ENCODE results near the gene PAQR7.
"Not testable (repeated sequence)": the region's sequence is repeated elsewhere in the genome, so short reads cannot be mapped to it uniquely, and the experiment has no call there.

PAQR7 gene

DNA sequence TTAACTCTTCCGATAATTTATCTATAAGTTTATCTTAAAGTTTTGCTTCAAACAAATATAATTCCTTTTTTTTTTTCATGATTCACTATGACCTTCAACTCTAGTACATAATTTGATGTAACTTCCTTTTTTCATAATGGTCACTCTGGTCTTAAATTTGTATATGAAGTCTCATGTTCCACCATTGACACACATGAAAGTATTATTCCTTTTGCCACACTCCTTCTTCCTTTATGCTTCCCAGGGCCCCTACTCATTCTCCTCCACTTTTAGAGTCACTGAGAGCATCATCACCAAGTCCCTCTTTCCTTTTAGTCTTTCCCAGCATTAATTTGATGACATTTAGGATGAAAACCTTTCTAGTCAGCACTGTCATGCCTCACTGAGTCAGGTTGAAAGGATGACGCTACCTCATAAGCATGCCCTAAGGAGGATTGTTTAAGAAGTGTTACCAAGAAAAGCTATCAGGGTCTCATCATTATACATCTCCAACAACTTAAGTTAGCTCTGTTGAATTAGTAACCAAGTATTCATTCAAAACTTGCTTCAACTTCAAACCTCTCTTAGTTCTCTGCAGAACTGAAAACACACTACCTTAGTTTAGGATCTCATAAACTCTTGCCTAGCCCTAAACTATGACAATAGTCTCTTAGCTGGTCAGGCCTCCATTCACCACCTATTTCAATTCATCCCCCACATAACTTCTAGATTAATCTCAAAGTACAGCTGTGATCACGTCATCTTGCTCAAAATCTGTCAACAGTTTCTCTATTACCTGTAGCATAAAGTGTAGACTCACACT is 30.8 kb downstream of the PAQR7 start:
- no peak for DNase-seq (ENCODE audit: low spot score)

DNA sequence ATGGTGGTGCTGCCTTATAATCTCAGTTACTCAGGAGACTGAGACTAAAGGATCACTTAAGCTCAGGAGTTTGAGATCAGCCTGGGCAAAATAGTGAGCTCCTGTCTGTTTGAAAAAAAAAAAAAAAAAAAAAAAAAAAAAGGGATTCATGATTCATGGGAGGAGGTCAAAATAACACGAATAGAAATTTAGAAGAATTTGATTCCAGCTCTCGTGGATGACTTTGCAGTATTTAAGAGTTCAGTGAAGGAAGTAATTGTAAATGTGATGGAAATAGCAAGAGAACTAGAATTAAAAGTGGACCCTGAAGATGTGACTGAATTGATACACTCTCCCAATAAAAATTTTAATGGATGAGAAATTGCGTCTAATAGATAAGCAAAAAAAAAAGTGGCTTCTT is 32.0 kb downstream of the PAQR7 start:
- no peak for DNase-seq (ENCODE audit: low spot score)

DNA sequence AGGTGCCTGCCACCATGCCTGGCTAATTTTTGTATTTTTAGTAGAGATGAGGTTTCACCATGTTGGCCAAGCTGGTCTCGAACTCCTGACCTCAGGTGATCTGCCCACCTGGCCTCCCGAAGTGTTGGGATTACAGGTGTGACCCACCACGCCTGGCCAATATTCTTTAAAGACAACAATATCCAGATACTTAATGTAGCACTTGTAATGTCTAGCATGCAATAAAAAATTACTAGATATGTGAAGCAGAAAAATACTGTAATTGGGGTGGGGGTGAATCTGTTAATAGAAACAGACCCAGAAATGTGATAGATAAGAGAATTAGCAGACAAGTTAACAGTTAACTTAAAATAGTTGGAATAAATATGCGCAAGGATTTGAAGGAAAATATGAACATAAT is 35.7 kb downstream of the PAQR7 start:
- DNase-seq (ENCODE audit: low spot score) = not testable (repeated sequence)

DNA sequence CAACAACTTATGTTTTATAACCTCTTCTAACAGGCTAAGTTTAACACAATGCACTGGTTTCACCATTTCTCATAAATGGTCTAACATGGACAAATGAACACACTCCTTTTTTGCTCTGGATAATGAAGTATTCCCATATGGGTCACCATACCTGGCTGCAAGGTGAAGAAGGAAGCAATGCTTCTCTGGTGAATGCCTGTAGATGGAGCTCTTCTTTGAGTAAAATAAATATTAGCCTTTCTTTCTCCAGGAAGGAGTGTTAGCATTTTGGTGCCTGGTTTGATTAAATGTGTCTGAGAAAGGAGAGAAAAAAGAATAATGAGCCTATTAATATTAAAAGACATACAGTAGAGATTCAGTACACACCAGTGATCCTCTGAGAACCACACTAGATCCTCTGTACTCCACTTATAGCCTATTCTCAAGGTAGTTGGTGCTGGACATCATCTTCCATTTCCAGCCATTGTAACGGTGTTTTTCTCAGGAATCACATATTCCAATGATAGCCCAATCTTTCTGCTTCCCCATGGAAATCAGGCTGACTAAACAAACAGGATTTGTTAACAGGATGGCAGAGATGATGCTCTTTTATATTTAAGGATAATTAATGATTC is 38.1 kb downstream of the PAQR7 start:
- no peak for DNase-seq (ENCODE audit: low spot score)

DNA sequence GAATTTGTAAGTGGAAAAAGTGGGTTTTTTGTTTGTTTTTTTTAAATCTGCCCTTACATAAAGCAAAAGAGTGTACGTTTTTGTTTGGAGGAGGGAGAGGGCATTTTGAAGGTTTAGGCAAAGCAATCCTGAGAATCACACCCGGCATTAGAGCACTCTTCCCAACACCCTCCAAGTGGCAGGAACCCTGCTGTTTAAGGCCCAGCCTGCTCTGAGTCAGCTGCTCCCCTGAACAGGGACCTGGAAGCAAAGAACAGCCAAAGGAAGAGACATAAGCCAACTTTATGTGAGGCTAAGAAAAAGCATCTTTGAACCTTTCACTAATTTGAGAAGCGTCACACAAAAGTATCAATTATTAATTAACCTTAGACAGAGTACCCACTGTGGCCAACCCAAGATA is 38.8 kb downstream of the PAQR7 start:
- DNase-seq (ENCODE audit: low spot score) = no peak

DNA sequence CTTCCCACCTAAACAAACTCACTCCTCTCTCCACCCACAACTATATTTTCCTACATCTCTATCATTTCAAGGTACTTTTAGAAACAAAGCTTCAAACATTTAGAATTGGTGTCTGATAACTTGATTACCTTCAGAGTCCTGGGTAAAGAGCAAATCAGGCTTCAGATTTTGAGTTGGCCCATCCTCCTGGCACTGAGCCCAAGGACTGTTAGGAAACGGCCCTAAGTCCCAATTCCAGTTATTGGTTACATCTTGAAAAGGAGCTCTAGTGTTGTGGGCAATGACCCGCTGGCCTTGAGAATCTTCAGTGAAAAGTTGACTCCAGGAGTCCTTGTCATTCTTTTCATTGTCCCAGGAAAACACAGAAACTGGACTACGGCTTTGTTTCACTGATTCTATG is 40.6 kb downstream of the PAQR7 start:
- DNase-seq (ENCODE audit: low spot score) = no peak

DNA sequence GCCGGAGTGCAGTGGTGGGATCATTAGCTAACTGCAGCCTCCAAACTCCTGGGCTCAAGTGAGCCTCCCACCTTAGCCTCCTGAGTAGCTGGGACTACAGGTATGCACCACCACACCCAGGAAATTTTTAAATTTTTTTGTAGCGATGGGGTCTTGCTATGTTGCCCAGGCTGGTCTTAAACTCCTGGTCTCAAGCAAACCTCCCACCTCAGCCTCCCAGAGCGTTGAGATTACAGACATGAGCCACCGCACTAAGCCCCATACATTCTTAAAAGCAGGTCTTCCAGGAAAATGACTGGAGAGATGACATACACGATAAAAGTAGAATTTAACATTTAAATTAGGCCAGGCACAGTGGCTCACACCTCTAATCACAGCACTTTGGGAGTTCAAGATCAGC is 42.4 kb downstream of the PAQR7 start:
- no peak for DNase-seq (ENCODE audit: low spot score)

DNA sequence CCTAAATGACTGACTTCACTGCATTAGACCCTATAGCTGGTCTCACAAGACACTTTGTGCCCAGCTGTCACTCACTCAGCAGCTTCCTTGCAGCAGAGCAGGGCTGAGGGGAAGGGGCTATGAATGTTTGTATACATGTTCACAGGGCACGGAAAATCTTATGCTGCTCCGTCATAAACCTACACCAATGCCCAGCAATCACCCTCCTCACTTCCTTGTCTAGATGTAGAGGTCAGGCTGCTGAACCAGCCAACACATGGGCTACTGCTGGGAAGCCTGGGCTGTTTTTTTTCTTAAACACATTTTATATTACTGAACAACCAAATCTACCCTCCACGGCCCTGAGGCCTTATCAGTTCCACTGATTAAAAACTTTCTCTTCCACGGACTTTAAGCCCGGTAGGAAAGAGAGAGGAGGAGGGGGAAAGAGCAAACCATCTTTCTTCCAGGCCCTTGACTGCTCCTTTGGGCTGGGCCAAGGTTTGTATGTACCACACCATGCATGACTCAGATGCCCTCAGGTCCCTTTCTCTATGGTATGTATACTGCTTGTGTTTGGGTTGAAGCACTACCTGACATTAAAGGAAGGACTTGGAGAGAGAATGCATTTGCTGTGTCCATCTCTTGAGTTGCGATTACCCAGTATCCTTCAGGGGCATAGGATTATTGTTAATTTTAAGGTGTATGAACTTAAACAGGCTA is 43.0 kb downstream of the PAQR7 start:
- DNase-seq (ENCODE audit: low spot score) = no peak

DNA sequence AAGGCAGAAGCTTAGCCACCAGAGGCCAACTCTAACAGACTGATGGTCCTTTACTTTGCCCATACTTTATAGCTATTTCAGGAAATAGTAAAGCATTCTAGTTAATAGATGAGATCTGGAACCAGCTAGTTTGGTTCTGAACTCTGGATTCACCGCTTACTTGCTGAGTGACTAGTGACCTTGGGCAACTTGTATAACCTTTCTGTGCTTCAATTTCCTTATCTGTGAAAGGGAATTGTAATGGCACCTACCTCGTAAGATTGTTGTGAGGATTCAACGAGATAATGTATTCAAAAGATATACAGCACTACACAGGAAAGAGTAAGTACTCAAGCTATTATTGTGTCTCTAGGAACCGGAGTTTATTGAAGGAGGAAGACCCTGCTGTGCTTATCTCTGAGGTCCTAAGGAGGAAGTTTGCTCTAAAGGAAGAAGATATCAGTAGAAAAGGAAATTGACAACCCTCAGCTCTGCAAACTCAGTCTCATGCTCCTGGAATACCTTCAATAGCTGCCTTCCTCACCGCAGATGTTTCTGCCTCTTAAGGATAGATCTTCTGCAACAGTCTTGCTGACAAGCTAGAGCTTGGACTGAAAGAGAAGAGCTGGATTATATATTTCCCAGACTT is 43.8 kb downstream of the PAQR7 start:
- DNase-seq (ENCODE audit: low spot score) = no peak

DNA sequence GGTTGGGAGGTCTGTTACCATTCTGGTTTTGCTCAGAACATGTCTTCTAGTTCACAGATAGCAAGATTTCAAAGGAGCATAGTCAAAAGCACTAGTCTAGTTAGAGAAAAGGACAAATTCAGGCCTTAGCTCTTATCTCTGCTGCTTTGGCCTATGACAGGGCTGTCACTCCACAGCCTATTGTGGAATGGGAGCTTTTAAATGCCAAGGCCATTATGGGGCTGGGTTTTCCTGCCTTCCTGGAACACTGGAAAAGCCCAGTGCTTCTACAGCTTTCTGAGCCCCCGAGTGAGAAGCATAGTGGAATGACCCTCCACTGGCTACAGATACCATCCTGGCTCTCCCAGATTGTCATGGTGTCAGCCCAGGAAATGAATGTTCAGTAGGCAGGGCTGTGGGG is 46.5 kb downstream of the PAQR7 start:
- DNase-seq (ENCODE audit: low spot score) = no peak

DNA sequence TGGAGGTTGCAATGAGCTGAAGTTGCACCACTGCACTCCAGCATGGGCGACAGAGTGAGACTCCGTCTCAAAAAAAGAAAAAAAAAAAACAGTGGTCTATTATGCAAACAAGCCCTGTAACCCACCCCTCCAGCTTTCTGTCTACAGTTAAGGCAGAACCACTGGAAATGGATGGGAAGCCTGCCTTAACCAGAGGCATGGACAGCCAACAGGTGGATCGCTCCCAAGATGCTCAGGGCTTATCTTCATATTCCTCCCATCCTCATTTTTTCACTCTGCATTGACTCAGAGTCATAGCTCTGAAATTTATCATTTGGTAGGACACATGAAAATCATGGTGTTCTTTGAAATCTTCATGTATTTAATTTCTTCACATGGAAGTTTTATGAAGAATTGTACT is 47.0 kb downstream of the PAQR7 start:
- no peak for DNase-seq (ENCODE audit: low spot score)

DNA sequence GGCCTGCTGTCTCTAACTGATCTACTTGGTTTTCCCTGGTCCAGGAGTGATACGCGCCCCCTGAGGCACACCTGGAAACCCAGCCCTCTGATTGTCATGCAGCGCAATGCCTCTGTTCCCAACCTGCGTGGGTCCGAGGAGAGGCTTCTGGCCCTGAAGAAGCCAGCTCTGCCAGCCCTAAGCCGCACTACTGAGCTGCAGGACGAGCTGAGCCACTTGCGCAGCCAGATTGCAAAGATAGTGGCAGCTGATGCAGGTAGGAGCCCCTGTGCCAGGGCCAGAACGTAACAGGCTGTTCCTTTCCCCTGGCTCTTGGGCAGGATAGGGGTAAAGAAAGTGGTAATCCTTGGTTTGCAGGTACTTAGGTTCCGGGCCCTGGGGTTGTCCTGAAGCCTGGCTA is 48.9 kb downstream of the PAQR7 start:
- DNase-seq (ENCODE audit: low spot score) = no peak

DNA sequence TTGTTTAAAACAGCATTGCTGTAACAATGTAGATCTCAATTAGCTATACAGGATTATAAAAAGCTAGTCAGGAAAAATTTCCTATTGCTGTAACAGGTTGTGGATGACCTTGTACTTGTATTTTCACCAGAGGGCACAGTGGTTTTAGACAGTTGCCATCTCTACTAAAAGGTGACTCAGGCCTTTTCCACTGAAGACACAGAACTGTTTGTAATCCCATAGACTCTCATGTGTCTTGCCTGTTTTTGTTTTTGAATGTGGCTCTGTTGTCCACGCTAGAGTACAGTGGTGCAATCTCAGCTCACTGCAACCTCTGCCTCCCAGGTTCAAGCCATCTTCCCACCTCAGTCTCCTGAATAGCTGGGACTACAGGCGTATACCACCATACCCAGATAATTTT is 49.9 kb downstream of the PAQR7 start:
- no peak for DNase-seq (ENCODE audit: low spot score)

DNA sequence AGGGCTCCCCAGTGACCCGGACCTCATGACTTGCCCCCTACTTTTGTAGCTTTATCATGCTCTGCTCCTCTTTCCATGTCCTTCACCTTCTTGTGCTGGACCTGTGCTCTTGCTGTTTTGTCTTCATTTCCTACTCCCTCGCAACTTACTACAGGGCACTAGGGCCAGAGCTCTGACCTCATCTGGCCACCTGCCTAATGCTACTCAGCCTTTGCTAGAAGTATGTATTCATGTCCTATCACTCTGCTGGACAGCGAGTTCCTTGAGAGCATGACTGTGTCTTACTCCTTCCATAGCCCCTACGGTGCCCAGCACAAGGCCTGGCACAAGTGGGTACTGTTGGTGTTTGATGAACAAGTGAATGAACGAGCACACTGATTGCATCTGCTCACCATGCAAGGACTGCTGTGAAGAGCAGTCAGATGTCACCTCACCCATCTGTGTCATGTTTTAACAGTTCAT is 53.8 kb downstream of the PAQR7 start:
- DNase-seq (ENCODE audit: low spot score) = peak; percentile 56

DNA sequence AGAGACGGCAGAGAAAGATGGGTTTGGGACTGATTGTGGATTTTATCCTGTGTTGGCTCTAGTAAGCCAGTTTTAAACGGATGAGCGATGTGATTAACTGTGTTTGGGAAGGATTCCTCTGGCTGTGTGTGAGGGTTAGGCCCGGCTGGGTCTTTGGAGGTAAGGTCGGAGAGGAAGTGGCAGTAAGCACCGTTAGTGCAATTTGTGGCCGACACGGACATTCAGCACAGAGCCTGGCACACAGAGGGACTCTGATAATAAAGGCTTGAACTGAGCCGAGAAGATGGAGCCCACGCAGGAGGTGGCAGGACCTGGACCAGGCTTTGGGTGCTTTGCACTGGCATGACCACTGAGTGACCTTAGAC is 54.4 kb downstream of the PAQR7 start:
- no peak for DNase-seq (ENCODE audit: low spot score)

DNA sequence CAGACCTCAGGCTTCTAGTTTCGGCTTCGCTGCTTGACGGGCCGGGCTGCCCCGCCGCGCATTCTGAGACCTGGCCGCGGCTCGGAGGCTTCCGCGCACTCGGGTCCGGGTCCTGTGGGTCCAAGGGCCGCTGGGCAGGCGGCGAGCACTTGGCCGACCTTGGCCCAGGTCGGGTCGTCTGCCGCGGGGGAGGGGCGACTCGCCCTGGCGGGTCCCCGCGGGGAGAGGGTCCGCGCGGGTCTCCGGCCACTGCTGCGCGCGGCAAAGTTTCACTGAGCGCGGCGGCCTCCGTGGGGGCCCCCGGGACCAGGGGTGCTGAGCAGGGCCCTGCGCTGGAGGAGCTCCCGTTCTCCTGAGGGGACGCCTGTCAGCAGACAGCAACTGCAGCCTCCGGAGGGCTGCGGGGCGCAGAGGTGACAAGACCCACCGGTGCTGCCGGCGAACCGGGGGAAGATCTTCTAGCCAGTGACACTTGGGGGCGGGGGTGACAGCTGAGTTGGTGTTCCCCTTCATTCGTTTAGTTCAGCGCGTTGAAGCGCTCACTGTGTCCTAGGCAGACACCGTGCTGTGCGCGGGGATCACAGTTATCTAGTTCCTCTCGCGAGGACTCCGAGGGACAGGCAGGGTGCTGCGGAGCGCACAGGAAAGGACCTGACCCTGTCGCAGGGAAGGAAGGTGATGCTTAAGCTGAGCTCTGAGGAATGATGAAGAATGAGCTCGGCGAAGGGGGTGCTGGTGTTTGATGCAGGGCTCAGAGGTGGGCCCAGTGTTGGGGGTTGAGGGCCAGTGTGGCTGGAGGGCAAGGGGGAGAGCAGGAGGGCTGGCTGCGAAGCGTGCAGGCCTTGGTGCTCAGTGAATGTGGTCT is 55.0 kb downstream of the PAQR7 start:
- DNase-seq (ENCODE audit: low spot score) = peak; percentile 89

DNA sequence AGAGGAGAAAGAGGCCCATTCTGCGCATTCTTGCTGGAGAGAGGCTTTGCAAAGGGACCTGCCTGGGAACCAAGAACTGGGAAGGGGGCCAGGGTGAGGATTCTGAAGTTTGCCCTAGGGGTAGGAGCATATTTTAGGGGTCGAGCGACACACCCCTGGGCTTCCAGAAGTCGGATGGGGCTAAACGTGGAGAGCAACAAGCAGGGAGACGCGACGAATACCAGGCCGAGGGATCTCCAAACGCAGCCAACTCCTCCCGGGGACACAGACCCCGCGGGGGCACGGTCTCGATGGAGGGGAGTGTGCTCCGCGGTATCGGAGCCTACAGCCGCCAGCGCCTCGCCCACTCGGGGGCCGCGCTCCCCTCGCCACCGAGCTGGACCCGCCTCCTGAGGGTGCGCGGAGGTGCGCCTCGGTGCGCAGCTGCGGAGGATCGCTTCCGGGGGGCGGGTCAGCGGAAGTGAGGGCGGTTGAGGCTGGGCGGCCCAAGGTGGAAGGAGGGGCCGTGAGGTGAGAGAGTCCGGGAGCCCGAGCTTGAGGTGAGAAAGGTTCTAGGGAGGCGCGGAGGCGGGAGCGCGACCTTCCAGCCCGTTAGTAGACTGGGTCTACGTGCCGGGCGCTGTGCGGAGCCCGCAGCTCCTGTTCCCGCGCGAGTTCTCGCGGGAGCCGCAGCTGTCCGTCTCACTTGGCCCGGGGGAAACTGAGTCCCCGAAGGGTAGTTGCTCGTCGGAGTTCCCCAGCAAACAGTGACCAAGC is 55.8 kb downstream of the PAQR7 start, which contains the start of gene MTFR1L:
MTFR1L (plus strand) TSS at position 464 of the 756 bp plus-strand sequence. CDS start 3,151 bp downstream, outside the sequence.
- DNase-seq (ENCODE audit: low spot score) = peak; percentile 94

DNA sequence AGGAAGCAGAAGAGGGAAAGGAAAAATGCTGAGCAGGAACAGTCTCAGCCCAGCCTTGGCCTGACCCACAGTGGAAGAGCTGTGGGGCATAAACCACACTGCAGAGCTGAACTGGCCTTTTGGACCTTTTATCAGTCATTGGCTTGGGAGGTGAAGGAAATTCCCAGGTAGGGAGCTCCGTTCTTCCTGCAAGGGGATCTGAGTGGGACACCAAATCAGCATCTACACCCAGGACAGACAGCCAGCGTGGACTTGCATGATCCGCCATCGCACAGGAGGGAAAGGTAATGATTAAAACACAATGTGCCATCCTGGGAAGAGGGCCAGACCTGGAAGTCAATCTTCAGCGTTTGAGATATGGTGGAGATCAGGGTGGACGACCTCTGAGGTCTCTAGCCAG is 56.9 kb downstream of the PAQR7 start:
- no peak for DNase-seq (ENCODE audit: low spot score)

DNA sequence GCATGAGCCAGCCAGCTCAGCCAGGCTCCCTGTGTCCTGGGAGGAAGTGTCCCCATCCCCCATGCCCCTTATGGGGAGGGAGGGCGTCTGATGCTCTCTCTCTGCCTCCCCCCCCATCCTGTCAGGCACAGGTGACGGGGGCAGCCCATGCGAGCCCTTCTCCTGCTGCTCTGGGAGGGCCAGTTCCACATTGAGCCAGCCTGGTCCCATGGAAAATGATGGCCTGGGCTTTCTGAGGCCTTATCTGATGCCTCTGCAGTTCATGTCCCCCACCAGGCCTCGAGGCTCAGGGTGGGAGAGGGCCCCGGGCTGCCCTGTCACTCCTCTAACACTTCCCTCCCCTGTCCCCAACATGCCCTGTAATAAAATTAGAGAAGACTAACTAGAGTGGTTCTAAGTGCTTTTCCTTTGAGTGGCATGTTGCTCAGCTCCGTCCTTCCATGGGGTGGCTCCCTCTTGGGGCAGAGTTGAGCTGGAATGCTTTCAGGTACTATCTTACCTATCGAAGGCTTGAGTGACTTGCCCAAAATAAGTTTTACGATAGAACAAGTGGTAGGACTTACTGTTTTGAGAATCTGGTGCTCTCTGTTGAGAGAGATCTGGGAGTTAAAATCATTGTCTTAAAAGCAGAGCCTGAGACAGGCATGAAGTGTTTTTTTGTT is 57.5 kb downstream of the PAQR7 start:
- DNase-seq (ENCODE audit: low spot score) = no peak

DNA sequence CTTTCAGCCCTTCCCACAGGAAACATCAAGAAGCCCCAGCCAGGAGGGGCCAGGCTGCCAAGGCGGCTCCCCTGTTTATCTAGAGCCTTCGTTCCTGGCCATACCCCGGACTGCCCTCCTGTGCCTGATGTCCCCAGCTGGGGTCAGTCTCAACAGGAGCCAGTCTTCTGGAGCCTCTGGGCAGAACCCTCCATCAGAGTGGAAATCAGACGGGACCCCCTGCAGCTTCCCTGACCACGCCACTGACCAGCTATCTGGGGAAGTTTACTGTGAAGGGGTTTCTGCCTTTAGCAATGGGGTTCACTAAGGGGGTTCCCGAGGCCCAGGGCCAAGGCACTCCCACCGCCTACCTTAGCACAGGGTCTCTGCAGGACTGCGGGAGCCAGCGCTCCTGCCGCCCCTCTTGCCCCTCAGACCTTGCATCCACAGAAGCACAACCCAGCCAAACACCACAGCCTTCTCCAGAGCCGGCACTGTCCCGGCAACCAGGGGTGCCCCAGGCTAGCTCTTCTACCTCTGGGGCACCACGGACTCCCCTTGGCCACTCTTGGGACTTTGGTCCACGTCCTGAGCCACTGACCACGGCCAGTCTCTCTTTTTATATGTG is 59.3 kb downstream of the PAQR7 start:
- no peak for DNase-seq (ENCODE audit: low spot score)

Data from hepatic stellate cell (primary cell).